Panc1 (cell line): ENCODE measurements around the gene CYP27B1.

ENCODE experiments used
- CTCF ChIP-seq: fragments of 450-650 bp; IDR thresholded peaks from 2 replicates; pipeline ENCODE4 v1.5.1; 2017; ENCODE audit warnings: mild to moderate bottlenecking
- POLR2AphosphoS5 ChIP-seq: IDR thresholded peaks from 2 replicates; pipeline ENCODE4 v1.6.1; 2012; ENCODE audit warnings: mild to moderate bottlenecking, low read depth, low read length, moderate library complexity
- REST ChIP-seq, 2 experiments: IDR thresholded peaks; 2 replicates each; pipeline ENCODE4 v1.6.1; 2011 to 2012; ENCODE audit warnings: low read depth in 2 of 2, control low read depth in 1 of 2, low read length in 1 of 2, mild to moderate bottlenecking in 1 of 2, moderate library complexity in 1 of 2; ENCODE audit not compliant: insufficient read depth in 1 of 2
- SIN3A ChIP-seq: IDR thresholded peaks from 2 replicates; pipeline ENCODE4 v1.6.1; 2012; ENCODE audit warnings: low read depth, mild to moderate bottlenecking, low read length, moderate library complexity, borderline replicate concordance; ENCODE audit not compliant: insufficient read depth
- TCF7L2 ChIP-seq: IDR thresholded peaks from 2 replicates; pipeline ENCODE4 v1.6.1; 2011; ENCODE audit warnings: mild to moderate bottlenecking, low read depth, low read length, inconsistent platforms

- no peak for TF ChIP-seq CTCF
- TF ChIP-seq POLR2AphosphoS5 = no peak
- TF ChIP-seq REST (IDR thresholded peaks at IDR 0.05; ENCODE audit: insufficient read depth in 1 of 2, low read depth in 2 of 2, low read length in 1 of 2) = no peak
- no peak for TF ChIP-seq SIN3A
- no peak for TF ChIP-seq TCF7L2
Observed at GRCh38 chr12:57771236-57771872, 4.5 kb upstream of the CYP27B1 start.
